IgD-negative memory B cell (primary cell): ENCODE measurements around the gene RTP5. TPM values are rescaled to one million over a fixed set of nuclear protein-coding genes. Genes with fewer than 3 reads are reported as not detected.
"Not testable (repeated sequence)": the region's sequence is repeated elsewhere in the genome, so short reads cannot be mapped to it uniquely, and the experiment has no call there.

Experiments
- H3K27ac Mint-ChIP-seq, 3 donors: one replicate each; pipeline ENCODE4 v1.8.0; 2020 to 2022; ENCODE audit warnings: mild to moderate bottlenecking in 3 of 3, mixed read lengths in 3 of 3, moderate library complexity in 1 of 3
- H3K27me3 Mint-ChIP-seq: one replicate; pipeline ENCODE4 v1.8.0; 2021; ENCODE audit warnings: mixed read lengths
- H3K36me3 Mint-ChIP-seq: one replicate; pipeline ENCODE4 v1.8.0; 2020; ENCODE audit warnings: mild to moderate bottlenecking, mixed read lengths
- H3K4me1 Mint-ChIP-seq, 3 donors: one replicate each; pipeline ENCODE4 v1.8.0; 2020 to 2022; ENCODE audit warnings: mixed read lengths in 3 of 3, mild to moderate bottlenecking in 1 of 3
- H3K4me3 Mint-ChIP-seq, 4 donors: one replicate each; pipeline ENCODE4 v1.8.0; 2020 to 2022; ENCODE audit warnings: mild to moderate bottlenecking in 4 of 4, mixed read lengths in 4 of 4, moderate library complexity in 3 of 4
- H3K9me3 Mint-ChIP-seq, 3 donors: one replicate each; pipeline ENCODE4 v1.8.0; 2020 to 2021; ENCODE audit warnings: mixed read lengths in 3 of 3, mild to moderate bottlenecking in 1 of 3
- polyA plus RNA-seq: library from polyadenylated mRNA; unstranded; fragments of 300-500 nt; fragmentation: Illumina TruSeq; gene quantifications from one replicate; pipeline ENCODE4 v1.2.3, GENCODE V29; 2021

Gene RTP5
- not detected for polyA plus RNA-seq

DNA sequence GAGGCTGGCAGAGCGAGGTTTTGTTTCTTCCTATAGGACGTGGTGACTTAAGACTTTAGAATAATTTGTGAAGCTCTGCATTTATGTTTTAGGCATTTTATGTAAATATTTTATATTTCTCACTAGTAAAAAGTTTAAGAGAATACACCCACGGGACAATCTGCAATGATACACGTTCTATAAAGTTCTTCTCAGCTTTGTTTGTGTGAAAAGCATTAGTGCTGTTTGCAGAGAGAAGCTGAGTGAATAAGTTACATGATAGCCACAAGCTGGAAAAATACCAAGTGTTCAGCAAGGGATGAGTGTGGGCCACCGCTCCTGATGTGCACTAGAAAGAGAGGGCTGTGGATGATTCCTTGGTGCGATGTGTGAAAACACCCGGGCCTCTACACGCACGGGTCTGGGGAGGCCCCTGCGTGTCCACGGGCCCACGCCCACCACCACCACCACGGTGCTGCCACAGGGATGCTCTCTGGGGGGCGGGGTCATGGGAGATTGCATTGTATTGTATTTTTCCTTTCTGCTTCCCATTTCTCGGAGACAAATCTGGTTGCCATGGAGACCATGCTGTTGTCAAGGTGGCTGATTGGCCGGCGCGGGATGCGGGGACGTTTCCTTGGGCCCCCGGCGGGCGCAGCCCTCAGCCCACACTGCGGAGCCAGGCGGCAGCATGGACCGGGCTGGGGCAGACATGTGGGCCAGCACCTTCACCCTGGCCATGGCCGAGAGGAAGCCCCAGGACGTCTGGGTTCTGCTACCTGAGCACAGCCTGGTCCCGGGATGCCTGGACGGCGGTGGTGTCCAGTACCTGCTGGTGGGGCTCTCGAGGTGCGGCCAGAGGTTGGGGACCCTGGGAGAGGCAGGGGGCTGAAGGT is at the start of gene RTP5:
Gene RTP5, plus strand, starts transcription at position 643 of the 875 bp plus-strand sequence. Its CDS starts 28 bp downstream, at position 671.
- no peaks in the 10 kb centered on the region for H3K9me3 Mint-ChIP-seq
- peaks cover 5 to 9% (median 6%) of the 10 kb centered on the region in 3 donors for H3K4me1 Mint-ChIP-seq
- peak within 1 kb of the TSS in 1 of 4 donors; percentile 69 for H3K4me3 Mint-ChIP-seq
- peak within 1 kb of the TSS in 2 of 3 donors; percentile 9 to 17 for H3K27ac Mint-ChIP-seq
- H3K27me3 Mint-ChIP-seq: peaks cover 12% of the 10 kb centered on the region
- H3K36me3 Mint-ChIP-seq: no peaks in the 10 kb centered on the region

DNA sequence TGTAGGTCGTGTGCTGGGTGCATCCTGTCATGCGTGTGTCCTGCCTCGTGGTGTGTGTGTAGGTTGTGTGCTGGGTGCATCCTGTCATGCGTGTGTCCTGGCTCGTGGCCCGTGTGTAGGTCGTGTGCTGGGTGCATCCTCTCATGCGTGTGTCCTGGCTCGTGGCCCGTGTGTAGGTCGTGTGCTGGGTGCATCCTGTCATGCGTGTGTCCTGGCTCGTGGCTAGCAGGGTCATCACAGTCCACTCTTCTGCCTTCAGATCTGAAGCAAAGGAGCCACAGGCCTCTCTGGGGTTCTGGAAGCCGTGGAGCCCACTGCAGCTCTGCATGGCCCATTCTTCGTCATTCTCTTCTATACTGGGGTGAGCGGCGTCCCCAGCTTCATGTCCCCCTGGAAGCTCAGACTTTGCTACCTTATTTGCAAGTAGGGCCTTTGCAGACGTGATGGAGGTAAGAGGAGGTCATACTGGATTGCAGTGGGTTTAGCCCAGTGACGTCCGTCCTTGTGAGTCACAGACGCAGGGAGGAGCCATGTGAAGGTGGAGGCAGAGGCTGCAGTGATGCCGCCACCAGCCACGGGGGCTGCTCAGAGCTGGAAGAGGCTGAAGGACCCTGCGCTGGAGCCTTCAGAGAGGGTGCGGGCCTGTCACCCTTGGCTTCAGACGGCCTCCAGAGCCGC is 49.4 kb upstream of the RTP5 start:
- H3K27me3 Mint-ChIP-seq: peaks cover 29% of the 10 kb centered on the region
- peak overlapping the region in 1 of 4 donors; percentile 70 for H3K4me3 Mint-ChIP-seq
- H3K4me1 Mint-ChIP-seq: peaks cover 4 to 15% (median 8%) of the 10 kb centered on the region in 3 donors
- not testable (repeated sequence) for H3K36me3 Mint-ChIP-seq, H3K9me3 Mint-ChIP-seq
- H3K27ac Mint-ChIP-seq: peak overlapping the region; percentile 23 to 85 (median 72)

DNA sequence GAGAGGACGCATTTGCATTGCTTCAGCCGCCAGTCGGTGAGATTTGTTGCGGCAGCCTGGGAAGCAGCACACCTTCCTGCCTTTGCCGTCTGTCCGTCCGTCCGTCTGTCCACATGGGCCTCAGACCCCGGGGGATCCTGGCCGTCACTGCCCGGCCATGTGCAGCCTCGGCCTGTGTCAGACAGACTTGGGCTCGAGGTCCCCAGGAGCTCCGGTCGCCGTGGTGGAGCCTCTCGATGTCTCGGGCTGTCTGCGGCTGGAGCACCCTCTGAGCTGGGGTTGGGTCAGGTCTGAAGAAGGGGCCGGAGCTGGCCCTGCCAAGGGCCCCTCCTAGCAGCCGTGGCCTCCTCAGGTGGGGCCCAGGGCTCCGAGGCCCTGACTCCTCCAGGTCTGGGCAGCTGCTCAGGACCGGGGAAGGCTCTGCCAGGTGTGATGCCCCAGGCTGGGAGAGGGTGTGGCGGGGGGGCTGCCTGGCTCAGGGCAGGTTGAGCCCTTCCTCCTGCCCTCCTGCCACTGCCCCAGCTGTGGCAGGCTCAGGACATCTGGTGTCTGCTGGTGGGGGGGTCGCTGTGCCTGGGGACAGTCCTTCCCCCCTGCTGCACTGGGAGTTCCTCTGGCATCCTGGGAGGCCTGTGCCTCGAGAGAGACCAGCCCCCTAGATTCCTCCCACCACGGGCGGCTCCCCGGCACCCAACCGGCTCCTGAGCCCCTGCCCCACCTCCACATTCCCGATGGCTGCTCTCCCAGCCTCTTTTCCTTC is 48.7 kb upstream of the RTP5 start:
- Mint-ChIP-seq H3K27ac (peak overlapping the region in 1 of 3 donors; percentile 23), H3K27me3 (peaks cover 31% of the 10 kb centered on the region)

DNA sequence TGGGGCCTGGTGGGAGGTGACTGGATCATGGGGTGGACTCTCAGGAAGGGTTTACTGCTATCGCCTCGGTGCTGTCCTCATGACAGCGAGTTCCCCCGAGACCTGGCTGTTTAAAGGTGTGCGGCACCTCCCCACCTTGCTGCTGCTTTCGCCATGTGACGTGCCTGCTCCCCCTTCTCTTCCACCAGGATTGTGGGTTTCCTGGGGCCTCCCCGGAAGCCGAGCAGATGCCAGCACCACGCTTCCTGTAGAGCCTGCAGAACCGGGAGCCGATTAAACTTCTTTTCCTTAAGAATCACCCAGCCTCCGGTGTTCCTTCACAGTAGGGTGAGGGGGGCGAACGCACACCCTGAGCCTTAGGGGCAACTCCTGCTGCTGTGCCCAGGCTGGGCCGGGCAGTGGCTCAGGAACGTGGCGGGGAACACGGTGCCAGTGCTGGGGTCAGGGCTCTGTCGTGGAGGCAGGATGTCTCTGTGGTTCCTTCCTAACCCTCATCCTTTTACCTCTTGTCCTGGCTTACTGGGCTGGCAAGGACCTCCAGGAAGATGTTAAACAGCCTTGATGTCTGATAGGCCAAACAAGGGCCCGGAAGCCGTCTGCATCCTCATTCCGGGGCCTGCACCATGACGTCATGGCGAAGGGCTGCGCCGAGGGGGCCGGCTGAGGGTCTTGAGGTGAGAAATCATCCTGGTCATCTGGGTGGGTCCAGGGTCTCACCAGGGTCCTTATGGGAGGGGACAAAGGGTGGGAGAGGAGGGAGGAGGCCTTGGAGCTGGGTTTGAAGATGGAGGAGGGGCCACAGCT is 47.9 kb upstream of the RTP5 start:
- Mint-ChIP-seq H3K4me1 (peaks cover 4 to 15% (median 8%) of the 10 kb centered on the region in 3 donors), H3K27ac (no peak overlapping the region), H3K36me3 (peaks cover 4% of the 10 kb centered on the region), H3K4me3 (peak overlapping the region in 1 of 4 donors; percentile 12), H3K27me3 (peaks cover 31% of the 10 kb centered on the region), H3K9me3 (peaks cover 0 to 7% (median 5%) of the 10 kb centered on the region in 3 donors)

More for the DNA sequence above, 48.7 kb upstream of the RTP5 start:
- peaks cover 0 to 7% (median 5%) of the 10 kb centered on the region in 3 donors for H3K9me3 Mint-ChIP-seq
- H3K4me1 Mint-ChIP-seq: peaks cover 4 to 15% (median 8%) of the 10 kb centered on the region in 3 donors
- peak overlapping the region in 1 of 4 donors; percentile 45 for H3K4me3 Mint-ChIP-seq
- H3K36me3 Mint-ChIP-seq: peaks cover 2% of the 10 kb centered on the region

GRCh38 chr2:241822264-241822623 is 47.3 kb upstream of the RTP5 start:
- Mint-ChIP-seq H3K9me3 (peaks cover 0 to 11% (median 7%) of the 10 kb centered on the region in 3 donors), H3K27me3 (peaks cover 30% of the 10 kb centered on the region), H3K36me3 (peaks cover 5% of the 10 kb centered on the region), H3K4me1 (peaks cover 4 to 14% (median 7%) of the 10 kb centered on the region in 3 donors), H3K27ac (peak overlapping the region in 2 of 3 donors; percentile 1 to 76), H3K4me3 (peak overlapping the region in 1 of 4 donors; percentile 72)

- Mint-ChIP-seq H3K27ac (peak overlapping the region in 2 of 3 donors; percentile 53 to 56), H3K4me3 (peak overlapping the region in 1 of 4 donors; percentile 52), H3K27me3 (peaks cover 23% of the 10 kb centered on the region), H3K9me3 (peaks cover 0 to 16% (median 14%) of the 10 kb centered on the region in 3 donors)
- H3K4me1 Mint-ChIP-seq, H3K36me3 Mint-ChIP-seq: not testable (repeated sequence)
Observed at GRCh38 chr2:241823531-241824437, 45.7 kb upstream of the RTP5 start.

DNA sequence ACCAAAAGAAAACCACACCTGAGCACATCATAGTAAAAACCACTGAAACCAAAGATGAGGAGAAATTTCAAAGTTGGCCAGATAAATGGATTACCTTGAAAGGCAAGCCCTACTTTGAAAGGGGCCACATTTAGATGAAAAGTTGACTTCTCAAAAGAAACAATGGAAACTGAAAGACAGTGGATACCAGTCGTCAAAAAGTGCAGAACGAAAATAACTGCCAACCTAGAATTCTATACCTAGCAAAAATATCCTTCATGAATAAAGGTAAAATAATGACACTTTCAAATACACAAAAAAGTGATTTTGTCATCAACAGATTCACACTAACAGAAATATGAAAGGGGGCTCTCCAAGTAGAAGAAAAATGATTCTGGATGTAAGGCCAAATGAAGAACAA is 42.1 kb upstream of the RTP5 start:
- H3K27ac Mint-ChIP-seq: peak overlapping the region in 1 of 3 donors; percentile 53
- peaks cover 0 to 16% (median 14%) of the 10 kb centered on the region in 3 donors for H3K9me3 Mint-ChIP-seq
- peaks cover 0 to 7% (median 0%) of the 10 kb centered on the region in 3 donors for H3K4me1 Mint-ChIP-seq
- peaks cover 13% of the 10 kb centered on the region for H3K27me3 Mint-ChIP-seq
- peaks cover 5% of the 10 kb centered on the region for H3K36me3 Mint-ChIP-seq
- no peak overlapping the region for H3K4me3 Mint-ChIP-seq

DNA sequence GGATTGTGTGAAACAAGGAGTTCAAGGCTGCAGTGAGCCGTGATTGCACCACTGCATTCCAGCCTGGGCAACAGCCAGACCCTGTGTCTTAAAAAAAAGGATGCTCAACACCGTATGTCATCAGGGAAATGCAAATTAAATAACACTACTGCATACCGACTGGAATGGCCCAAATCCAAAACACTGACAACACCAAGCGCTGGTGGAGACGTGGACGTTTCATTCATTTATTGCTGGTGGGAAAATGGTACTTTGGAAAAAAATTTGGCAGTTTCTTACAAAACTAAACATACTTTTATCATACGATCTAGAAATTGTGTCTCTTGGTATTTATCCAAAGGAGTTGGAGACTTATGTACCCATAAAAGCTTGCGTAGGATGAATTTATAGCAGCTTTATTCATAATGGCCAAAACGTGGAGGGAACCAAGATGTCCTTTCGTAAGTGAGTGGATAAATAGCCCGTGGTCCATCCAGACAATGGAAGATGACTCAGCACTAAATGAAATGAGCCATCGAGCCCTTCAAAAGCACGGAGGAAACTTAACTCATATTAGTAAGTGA is 36.3 kb upstream of the RTP5 start:
- Mint-ChIP-seq H3K4me1 (no peaks in the 10 kb centered on the region), H3K9me3 (peaks cover 0 to 7% (median 0%) of the 10 kb centered on the region in 3 donors), H3K36me3 (peaks cover 2% of the 10 kb centered on the region), H3K27ac (no peak overlapping the region), H3K4me3 (no peak overlapping the region), H3K27me3 (peaks cover 17% of the 10 kb centered on the region)

DNA sequence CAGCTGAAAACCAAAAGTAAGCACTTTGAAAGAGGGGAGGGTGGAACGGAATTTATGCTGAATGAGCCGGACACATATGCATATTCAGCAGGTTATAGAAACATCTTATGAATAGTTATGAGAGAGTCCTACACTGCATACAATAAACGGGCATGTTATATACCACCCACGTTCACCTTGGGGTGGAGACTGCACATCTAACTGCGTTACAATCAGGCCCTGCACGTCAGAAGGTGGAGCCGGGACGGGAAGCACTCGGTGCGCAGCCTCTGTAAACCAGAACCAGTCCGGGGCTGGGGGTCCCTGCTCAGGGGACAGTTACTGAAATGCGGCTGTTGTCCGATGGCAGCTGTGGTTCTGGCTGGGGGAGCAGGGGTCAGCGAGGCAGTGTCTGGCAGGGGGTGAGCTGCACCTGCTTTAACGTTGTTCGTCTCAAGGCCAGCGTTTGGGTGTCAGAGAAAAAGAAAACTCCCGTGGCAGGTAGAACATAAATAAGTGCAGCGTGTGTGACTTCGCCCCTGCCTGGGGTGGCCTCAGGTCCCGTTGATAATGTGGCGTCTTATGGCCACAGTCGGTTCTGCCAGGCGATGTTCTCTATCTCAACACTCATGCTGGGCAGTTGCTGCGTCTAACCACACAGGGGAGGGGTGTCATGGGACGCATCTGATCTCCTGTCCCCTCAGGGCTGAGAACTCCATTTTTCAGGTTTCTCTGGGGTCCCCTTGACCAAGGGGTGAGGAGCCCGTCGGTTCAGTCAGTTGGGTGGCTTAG is 35.6 kb upstream of the RTP5 start:
- not testable (repeated sequence) for H3K4me1 Mint-ChIP-seq, H3K9me3 Mint-ChIP-seq, H3K27ac Mint-ChIP-seq, H3K36me3 Mint-ChIP-seq, H3K4me3 Mint-ChIP-seq
- peaks cover 15% of the 10 kb centered on the region for H3K27me3 Mint-ChIP-seq

DNA sequence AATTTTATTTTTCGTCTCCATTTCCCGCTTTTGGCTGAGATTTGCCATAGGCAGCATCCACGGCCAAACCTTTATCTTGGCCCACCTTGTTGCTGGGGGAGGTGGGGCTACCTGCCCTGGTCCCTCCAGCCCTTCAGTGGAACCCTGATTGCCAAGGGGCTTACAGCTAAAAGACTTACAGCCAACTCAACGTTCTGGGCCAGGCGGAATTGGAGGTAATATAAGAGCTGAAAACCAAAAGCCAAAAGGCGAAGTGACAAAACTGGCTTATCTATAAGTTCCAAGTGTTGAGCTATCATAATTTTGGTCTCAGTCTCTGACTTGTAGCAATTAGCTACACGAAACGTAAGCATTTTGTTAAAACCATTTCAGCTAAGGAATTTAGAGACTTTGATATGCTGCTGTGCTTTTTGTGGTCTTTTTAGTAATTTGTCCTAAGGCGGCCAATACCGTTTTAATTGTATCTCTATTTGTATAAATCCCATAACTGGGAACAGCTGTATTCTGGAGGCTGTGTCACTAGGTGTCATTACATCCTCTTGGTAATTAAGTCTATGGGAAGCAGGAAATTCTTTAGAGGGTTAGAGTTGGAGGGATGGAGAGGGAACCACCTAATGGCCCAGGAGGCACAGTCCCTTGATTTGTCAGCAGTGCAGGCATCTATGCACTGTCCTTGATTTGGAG is 34.9 kb upstream of the RTP5 start:
- peaks cover 0 to 3% (median 2%) of the 10 kb centered on the region in 3 donors for H3K4me1 Mint-ChIP-seq
- no peak overlapping the region for H3K4me3 Mint-ChIP-seq
- H3K27ac Mint-ChIP-seq: no peak overlapping the region
- H3K27me3 Mint-ChIP-seq: peaks cover 15% of the 10 kb centered on the region
- peaks cover 0 to 5% (median 0%) of the 10 kb centered on the region in 3 donors for H3K9me3 Mint-ChIP-seq
- H3K36me3 Mint-ChIP-seq: peaks cover 2% of the 10 kb centered on the region

- H3K27me3 Mint-ChIP-seq: peaks cover 12% of the 10 kb centered on the region
- peaks cover 2% of the 10 kb centered on the region for H3K36me3 Mint-ChIP-seq
- no peak overlapping the region for H3K4me3 Mint-ChIP-seq
- H3K27ac Mint-ChIP-seq: no peak overlapping the region
- H3K4me1 Mint-ChIP-seq: peaks cover 0 to 3% (median 2%) of the 10 kb centered on the region in 3 donors
- peaks cover 0 to 5% (median 0%) of the 10 kb centered on the region in 3 donors for H3K9me3 Mint-ChIP-seq
Observed at GRCh38 chr2:241835611-241836010, 33.9 kb upstream of the RTP5 start.

- Mint-ChIP-seq H3K9me3 (peaks cover 0 to 5% (median 0%) of the 10 kb centered on the region in 3 donors), H3K27ac (no peak overlapping the region), H3K4me3 (no peak overlapping the region), H3K27me3 (peaks cover 12% of the 10 kb centered on the region), H3K4me1 (peaks cover 0 to 5% (median 2%) of the 10 kb centered on the region in 3 donors), H3K36me3 (no peaks in the 10 kb centered on the region)
Observed at GRCh38 chr2:241836292-241836691, 33.2 kb upstream of the RTP5 start.
